GM21447 (cell line): ENCODE results near the gene ZNF300.
"Not testable (repeated sequence)": the region's sequence is repeated elsewhere in the genome, so short reads cannot be mapped to it uniquely, and the experiment has no call there.

ENCODE experiments used
- ATAC-seq: cut with Tn5 transposase; IDR thresholded peaks from one replicate; pipeline ENCODE4 v1.9.1; 2021; ENCODE audit not compliant: unreplicated experiment

Gene ZNF300

DNA sequence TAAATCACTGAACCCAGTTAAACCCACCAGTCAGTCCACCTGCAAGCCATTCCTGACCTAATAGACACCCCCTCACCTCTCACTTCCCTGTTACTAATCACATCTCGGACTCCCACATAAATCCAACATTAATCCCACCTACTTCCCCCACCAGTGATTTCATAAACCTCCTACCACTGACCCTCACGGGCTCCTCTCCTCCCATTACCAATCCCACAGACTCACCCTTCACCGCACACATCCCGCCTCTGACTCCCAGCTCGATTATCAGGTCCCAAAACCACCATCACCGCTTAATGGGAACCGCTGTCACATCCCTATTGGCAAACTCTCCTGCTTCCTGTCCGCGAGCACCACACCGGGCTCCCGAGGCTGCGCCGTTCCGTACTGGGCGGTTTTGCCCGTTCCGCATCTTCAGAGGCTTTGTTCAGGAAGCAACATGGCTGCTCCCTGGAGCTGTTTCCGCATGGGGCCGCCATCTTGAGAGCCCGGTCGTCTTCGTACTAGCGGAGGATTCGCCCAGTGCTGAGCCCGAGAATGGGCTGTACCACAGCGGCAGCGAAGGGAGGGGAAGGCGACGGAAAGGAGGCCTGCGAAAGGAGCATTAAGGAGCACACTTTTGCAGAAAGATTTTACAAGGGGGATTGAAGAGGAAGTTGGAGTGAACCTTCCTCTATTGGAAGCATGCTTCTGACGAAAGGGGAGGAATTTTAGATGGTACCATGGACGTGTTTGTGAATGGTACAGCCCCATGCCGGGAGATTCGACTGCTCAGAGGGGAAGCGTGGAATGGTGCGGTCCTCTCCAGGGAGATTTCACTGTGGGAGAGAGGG lies at the start of gene ZNF300:
TSS of gene ZNF300 (minus strand) at position 502 of the 833 bp plus-strand sequence. CDS start 1,825 bp downstream, outside the sequence.
- ATAC-seq = peak; percentile 80

DNA sequence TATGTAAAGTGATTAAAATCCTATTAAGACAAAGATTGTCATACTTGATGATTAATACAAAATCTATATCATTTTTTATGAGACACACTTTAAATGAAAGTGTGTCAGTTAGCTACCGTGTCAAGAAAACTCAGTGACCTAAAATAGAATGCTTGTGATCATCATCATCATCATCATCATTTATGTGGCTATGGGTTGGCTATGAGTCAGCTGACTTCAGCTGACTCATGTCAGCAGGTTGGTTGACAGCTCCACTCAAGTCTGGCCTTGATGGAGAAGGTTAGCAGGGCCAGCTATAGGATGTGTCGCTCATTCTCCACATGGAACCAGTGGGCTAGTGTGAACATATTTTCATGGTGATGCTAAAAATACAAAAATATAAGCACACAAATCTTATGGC lies 43.8 kb upstream of the ZNF300 start:
- ATAC-seq = no peak

DNA sequence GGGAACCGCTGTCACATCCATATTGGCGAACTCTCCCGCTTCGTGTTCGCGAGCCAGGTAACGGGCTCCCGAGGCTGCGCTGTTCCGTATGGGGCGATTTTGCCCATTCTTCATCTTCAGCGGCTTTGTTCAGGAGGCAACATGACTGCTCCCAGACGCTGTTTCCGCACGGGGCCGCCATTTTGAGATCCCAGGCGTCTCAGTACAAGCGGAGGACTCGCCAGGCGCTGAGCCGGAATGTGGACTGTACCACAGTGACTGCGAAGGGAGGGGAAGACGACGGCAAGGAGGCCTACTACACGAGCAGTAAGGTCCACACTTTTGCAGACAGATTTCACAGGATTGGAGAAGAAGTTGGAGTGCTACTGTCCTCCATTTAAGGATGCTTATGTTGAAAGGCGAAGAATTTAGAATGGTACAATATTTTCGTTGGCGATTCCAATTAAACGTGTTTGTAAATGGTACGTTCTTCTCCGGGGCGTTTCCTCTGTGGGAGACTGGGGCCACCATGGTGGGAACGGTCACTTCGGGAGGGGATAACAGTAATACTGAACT lies 41.6 kb upstream of the ZNF300 start:
- ATAC-seq = no peak

DNA sequence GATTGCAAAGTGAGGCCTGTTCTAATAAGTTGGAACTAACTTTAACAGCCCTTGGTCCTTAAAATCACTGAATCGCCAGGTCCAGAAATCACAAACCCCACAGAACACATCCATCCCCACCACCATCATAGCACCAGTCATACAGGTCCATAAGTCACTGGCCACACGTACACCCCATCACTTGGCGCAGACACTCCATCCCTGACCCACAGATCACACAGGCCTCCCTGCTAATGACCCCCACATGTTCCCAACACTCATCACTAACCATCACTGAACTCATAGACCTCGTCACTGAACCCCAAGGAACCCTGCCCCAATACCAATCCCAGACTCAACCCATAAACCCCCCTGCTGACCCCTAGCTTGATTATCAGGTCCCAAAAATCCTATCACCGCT lies 41.2 kb upstream of the ZNF300 start:
- no peak for ATAC-seq

GRCh38 chr5:150945486-150945885 lies 40.7 kb upstream of the ZNF300 start:
- ATAC-seq = no peak

DNA sequence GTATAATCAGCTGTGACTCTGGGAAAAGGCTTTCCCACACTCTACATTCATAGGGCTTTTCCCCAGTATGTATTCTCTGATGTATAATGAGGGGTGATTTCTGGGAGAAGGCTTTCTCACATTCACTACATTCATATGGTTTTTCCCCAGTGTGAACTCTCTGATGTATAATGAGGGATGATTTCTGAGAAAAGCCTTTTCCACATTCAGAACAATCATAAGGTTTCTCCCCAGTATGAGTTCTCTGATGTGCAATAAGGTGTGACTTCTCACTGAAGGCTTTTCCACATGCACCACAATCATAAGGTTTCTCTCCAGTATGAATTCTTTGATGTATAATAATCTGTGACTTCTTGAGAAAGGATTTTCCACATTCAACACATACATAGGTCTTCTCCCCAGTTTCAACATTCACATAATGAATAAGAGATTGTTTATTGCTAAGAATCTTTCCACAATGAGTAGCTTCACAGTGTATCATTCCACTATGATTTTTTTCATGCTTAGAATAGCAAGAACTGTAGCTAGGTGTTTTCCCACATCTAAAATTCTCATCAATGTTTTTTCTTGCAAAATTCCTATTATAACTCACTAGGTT lies 26.7 kb upstream of the ZNF300 start:
- no peak for ATAC-seq

DNA sequence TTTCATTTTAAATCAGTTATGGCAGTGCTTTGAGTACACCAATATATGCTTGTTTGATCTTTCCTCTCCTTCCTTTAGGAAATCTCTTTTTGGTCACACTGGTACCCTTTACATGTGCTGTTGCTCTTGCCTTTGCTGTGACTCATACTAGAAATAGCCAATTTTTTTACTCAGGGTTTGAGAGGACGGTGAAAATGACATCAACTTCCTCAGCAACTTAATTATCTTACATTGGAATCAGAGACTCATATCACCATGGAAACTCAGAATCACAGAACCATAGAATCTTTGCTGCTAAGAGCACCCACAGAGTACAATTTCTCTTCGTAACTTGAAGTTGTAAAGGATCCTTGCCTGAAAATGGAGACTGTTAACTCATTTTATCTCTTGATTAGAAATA lies 13.8 kb upstream of the ZNF300 start:
- ATAC-seq = no peak

DNA sequence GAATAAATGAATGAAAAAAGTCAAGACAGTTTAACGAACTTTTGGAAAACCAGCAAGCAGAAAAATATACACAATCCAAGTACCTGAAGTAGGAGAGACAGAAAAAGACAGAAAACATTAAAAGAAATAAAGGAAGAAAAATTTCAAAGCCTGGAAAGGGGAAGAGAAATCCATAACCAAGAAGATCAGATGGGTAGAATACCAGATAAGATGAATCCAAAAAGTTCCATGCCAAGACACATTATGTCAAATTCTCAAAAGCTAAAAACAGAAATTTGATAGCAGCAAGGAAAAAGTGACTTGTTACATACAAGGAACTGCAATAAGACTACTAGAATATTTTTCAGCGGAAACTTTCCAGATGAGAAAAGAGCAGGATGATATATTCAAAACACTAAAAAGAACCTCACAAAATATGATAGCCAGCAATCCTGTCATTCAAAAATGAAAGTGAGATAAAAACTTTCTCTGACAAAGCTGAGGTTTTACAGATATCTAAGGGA lies 7.6 kb upstream of the ZNF300 start:
- ATAC-seq = no peak

GRCh38 chr5:150905312-150905683 lies 518 bp upstream of the ZNF300 start:
- no peak for ATAC-seq

DNA sequence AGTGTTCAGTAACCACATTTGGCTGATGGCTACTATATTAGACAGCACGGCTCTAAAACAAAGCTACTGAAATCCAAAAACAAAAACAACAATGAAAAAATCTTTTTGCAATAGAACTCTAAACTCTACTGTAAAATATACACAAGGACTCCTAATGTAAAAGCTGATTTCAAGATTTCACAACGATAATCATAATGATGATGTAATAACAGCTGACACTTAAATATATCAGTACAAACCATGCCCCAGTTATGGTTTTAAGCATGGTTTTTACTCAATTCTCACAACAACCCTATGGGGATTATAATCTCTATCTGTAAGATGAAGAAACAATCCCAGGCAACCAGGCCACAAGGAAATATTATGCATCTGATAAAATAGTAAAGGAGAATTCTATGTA lies 3.3 kb downstream of the ZNF300 start:
- no peak for ATAC-seq

- no peak for ATAC-seq
Observed at GRCh38 chr5:150895431-150896428, 9.1 kb downstream of the ZNF300 start.

DNA sequence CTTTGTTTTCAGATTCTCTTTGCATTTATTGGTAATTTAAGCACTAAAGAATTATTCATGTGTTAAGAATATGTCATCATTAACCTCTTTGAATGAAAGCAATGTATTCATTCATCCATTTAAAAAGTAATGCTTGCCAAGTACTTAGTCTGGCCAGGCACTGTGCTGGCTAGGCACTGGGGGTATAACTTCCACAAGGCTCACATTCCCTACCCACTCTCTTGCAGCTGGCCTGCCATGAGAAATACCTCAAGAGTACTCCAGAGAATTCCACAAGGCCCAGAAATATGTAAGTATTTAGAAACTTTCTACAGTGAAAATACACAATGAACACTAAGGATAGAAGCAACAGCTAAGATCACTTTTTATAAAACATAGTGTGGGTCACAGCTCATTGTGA lies 25.4 kb downstream of the ZNF300 start:
- no peak for ATAC-seq

GRCh38 chr5:150862070-150862469 lies 42.7 kb downstream of the ZNF300 start:
- ATAC-seq = no peak

GRCh38 chr5:150860246-150860821 lies 44.4 kb downstream of the ZNF300 start:
- ATAC-seq = no peak

DNA sequence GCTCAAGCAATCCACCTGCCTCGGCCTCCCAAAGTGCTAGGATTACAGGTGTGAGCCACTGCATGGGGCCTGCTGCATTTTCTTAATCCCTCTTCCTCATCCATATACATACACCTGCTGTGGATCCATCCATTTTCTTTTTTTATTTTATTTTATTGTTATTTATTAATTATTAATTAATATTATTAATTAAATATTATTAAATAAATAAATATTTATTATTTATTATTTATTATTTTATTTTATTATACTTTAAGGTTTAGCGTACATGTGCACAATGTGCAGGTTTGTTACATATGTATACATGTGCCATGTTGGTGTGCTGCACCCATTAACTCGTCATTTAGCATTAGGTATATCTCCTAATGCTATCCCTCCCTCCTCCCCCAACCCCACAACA lies 48.1 kb downstream of the ZNF300 start:
- not testable (repeated sequence) for ATAC-seq

- no peak for ATAC-seq
Observed at GRCh38 chr5:150853561-150853960, 51.2 kb downstream of the ZNF300 start.

GRCh38 chr5:150851039-150851438 lies 53.7 kb downstream of the ZNF300 start:
- no peak for ATAC-seq

- no peak for ATAC-seq
Observed at GRCh38 chr5:150848271-150848670, 56.5 kb downstream of the ZNF300 start.

DNA sequence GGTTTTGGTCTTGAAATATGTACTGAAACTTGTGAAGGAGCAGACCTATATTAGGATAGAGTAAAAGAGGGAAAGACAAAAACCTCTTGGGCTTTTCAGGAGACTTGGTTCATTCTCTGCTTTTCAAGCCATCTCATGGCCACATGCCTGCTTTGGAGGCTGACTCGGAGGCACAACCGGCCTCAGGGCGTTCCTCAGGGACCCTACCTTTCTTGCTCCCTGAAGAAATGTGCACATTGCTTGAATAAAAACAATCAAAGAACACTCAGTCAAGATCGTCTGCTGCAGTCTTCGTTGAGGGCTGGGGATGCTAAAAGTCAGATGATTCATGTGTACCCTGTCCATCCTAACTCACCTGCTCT lies 57.5 kb downstream of the ZNF300 start:
- ATAC-seq = no peak

DNA sequence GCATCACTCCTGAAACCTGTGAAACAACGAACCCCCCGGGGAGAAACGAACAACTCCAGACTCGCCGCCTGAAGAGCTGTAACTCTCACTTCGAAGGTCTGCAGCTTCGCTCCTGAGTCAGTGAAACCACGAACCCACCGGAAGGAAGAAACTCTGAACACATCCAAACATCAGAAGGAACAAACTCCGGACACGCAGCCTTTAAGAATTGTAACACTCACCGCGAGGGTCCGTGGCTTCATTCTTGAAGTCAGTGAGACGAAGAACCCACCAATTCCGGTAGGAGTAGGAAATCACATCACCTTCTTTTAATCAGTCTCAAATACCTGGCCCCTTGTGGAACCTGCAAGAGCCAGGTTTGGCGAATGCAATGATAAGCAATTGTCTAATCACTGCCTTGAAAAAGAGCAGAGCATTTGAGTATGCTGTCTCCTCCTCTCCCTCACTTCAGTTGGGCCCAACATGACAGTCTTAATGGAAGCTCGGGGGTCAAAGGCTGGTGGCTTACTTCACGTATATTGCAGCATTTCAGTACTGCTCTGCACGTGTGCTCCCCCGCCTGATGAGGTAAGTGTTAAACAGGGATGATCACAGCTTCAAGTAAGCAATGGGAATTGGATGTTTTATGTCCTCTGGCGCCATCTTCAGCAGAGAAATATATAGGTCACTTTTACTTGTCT lies 58.0 kb downstream of the ZNF300 start:
- ATAC-seq = peak; percentile 95
